Keratinocyte (primary cell): ENCODE data around the gene EXOC4. TPM values are rescaled to one million over a fixed set of nuclear protein-coding genes. Genes with fewer than 3 reads are reported as not detected.
A peak's percentile ranks its signal among the peaks of the same experiment; 100 is the strongest.

ENCODE experiments used
- DNase-seq: peaks from one replicate; pipeline ENCODE4 v3.0.0-alpha.2; 2011; ENCODE audit warnings: low read depth, missing footprints, low spot score
- FAIRE-seq: peaks from 2 replicates; lab custom pipeline; 2011; peaks lifted over from hg19 to GRCh38; lab: Jason Lieb, UNC
- H2AFZ ChIP-seq: 2 replicates; pipeline ENCODE4 v1.6.0; 2012; ENCODE audit warnings: low read length, control low read depth, inconsistent platforms; ENCODE audit not compliant: control insufficient read depth
- H3K27ac ChIP-seq: 2 replicates; pipeline ENCODE4 v1.5.1; 2011; ENCODE audit warnings: low read length; ENCODE audit not compliant: control insufficient read depth, insufficient read depth
- H3K27me3 ChIP-seq: 3 replicates; pipeline ENCODE4 v1.6.0; 2011; ENCODE audit warnings: low read length; ENCODE audit not compliant: control insufficient read depth, insufficient read depth; ENCODE audit errors: extremely low read depth
- H3K36me3 ChIP-seq, 2 experiments: 2 replicates in 1 of 2; 3 replicates in 1 of 2; pipeline ENCODE4 v1.5.1; 2011; ENCODE audit warnings: low read length in 2 of 2, mild to moderate bottlenecking in 1 of 2; ENCODE audit not compliant: control insufficient read depth in 2 of 2, insufficient read depth in 2 of 2; ENCODE audit errors: extremely low read depth in 1 of 2
- H3K4me1 ChIP-seq: 3 replicates; pipeline ENCODE4 v1.5.1; 2011; ENCODE audit warnings: low read length; ENCODE audit not compliant: control insufficient read depth, insufficient read depth; ENCODE audit errors: extremely low read depth
- H3K4me2 ChIP-seq: 3 replicates; pipeline ENCODE4 v1.6.0; 2011; ENCODE audit warnings: low read depth, low read length; ENCODE audit not compliant: control insufficient read depth, insufficient read depth; ENCODE audit errors: extremely low read depth
- H3K4me3 ChIP-seq, 3 experiments: fragments of 200-600 bp in 1 of 3; sonication (generic) in 1 of 3; 2 replicates in 2 of 3; 3 replicates in 1 of 3; pipeline ENCODE4 v1.5.1; 2011 to 2016; ENCODE audit warnings: low read length in 3 of 3, mild to moderate bottlenecking in 3 of 3, control low read depth in 2 of 3, inconsistent platforms in 1 of 3, low read depth in 1 of 3, mixed read lengths in 1 of 3, mixed run types in 1 of 3, moderate library complexity in 1 of 3; ENCODE audit not compliant: control insufficient read depth in 2 of 3, insufficient read depth in 2 of 3; ENCODE audit errors: extremely low read depth in 1 of 3
- H3K79me2 ChIP-seq: 2 replicates; pipeline ENCODE4 v1.6.0; 2012; ENCODE audit warnings: low read length; ENCODE audit not compliant: control insufficient read depth, insufficient read depth
- H3K9ac ChIP-seq: 3 replicates; pipeline ENCODE4 v1.6.0; 2011; ENCODE audit warnings: low read length; ENCODE audit not compliant: control insufficient read depth, insufficient read depth; ENCODE audit errors: extremely low read depth
- H3K9me1 ChIP-seq: 3 replicates; pipeline ENCODE4 v1.6.0; 2011; ENCODE audit warnings: low read length; ENCODE audit not compliant: control insufficient read depth, insufficient read depth; ENCODE audit errors: extremely low read depth
- H3K9me3 ChIP-seq: 2 replicates; pipeline ENCODE4 v1.5.1; 2012; ENCODE audit warnings: low read depth, low read length; ENCODE audit not compliant: control insufficient read depth
- H4K20me1 ChIP-seq: 3 replicates; pipeline ENCODE4 v1.6.0; 2011; ENCODE audit warnings: low read length; ENCODE audit not compliant: control insufficient read depth, insufficient read depth; ENCODE audit errors: extremely low read depth
- CTCF ChIP-seq, 3 experiments: IDR thresholded peaks in 1 of 3; conservative IDR thresholded peaks in 1 of 3; optimal IDR thresholded peaks in 1 of 3; 2 replicates in 2 of 3; 3 replicates in 1 of 3; pipeline versions ENCODE3 to v1.5.1; 2011; ENCODE audit warnings: low read length in 3 of 3, mild to moderate bottlenecking in 3 of 3, moderate library complexity in 2 of 3, control low read depth in 1 of 3, inconsistent platforms in 1 of 3; ENCODE audit not compliant: insufficient read depth in 2 of 3; ENCODE audit errors: extremely low read depth in 1 of 3
- EZH2 ChIP-seq: IDR thresholded peaks from one replicate; pipeline ENCODE4 v1.6.1; 2012; ENCODE audit warnings: inconsistent platforms, mild to moderate bottlenecking, low read length, moderate library complexity
- dilution Hi-C: fragments of 300-500 bp; cut with MboI; formaldehyde crosslinking; loops from one replicate; pipeline ENCODE4 v1.7.0; 2020; ENCODE audit warnings: low sequenced_read_pairs; ENCODE audit not compliant: extremely low pct_ligation_motif_present
- polyA plus RNA-seq, 5 experiments: library from polyadenylated mRNA; depleted of rRNA in 3 of 5; stranded (reverse) in 3 of 5; stranded (forward) in 1 of 5; unstranded in 1 of 5; fragments of >200 nt; gene quantifications; 1 replicate in 1 of 5; 2 replicates in 3 of 5; 3 replicates in 1 of 5; pipeline versions ENCODE4 v1.2.1 to v1.2.3, GENCODE V29; 2011 to 2012; ENCODE audit warnings: missing spikeins in 2 of 5, low read depth in 1 of 5, low replicate concordance in 1 of 5

EXOC4 gene
- polyA plus RNA-seq, 1 donor (not counting 4 experiments of a cell fraction or from before 2014, with no cell fraction given) = 52.6 TPM

- no peaks in the 10 kb centered on the region for H3K9me3 ChIP-seq
- H3K9ac ChIP-seq = no peak overlapping the region
- H3K27me3 ChIP-seq = no peaks in the 10 kb centered on the region
- no peak for FAIRE-seq
- DNase-seq = no peak
- no peak overlapping the region for H3K4me3 ChIP-seq
- H3K4me1 ChIP-seq = no peaks in the 10 kb centered on the region
- H2AFZ ChIP-seq = no peak overlapping the region
- no peak overlapping the region for H3K4me2 ChIP-seq
- dilution Hi-C loops = no loop called here
- H3K9me1 ChIP-seq = no peaks in the 10 kb centered on the region
- TF ChIP-seq EZH2 (no peak), CTCF (optimal IDR thresholded peaks at IDR 0.05 in 1 of 3, IDR thresholded peaks at IDR 0.05 in 1 of 3, conservative IDR thresholded peaks at IDR 0.05 in 1 of 3; ENCODE audit: extremely low read depth in 1 of 3, insufficient read depth in 2 of 3, low read length in 3 of 3) (no peak)
- H3K36me3 ChIP-seq = no peaks in the 10 kb centered on the region
- no peaks in the 10 kb centered on the region for H4K20me1 ChIP-seq
- H3K79me2 ChIP-seq = peaks cover 6% of the 10 kb centered on the region
- H3K27ac ChIP-seq = no peak overlapping the region
Measured at GRCh38 chr7:133339772-133340171, 86.9 kb downstream of the EXOC4 start.

DNA sequence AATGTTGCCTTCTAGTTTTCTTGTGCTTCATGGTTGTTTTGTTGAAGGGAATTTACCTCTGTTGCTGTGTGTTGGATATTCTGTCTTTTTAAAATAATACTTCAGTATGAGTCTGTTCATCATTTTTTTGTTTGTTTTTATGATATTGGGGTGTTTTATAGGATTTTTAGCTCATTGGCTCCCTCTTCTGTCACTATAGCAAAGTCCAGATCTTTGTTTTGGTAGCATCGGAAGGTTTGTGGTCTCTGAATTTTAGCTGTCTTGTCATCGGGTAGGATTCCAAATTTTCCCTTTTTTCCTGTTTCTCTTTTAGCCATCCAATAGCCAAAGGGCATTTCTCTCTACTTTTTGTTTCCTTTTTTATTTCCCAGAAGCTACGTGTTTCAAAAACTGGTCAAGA, 91.4 kb downstream of the EXOC4 start:
- Histone ChIP-seq H3K27ac (no peak overlapping the region), H3K4me1 (no peaks in the 10 kb centered on the region), H2AFZ (no peak overlapping the region), H3K79me2 (peaks cover 6% of the 10 kb centered on the region), H3K9ac (no peak overlapping the region), H3K4me3 (no peak overlapping the region), H3K36me3 (no peaks in the 10 kb centered on the region), H3K4me2 (no peak overlapping the region), H4K20me1 (no peaks in the 10 kb centered on the region), H3K9me1 (no peaks in the 10 kb centered on the region), H3K9me3 (no peaks in the 10 kb centered on the region), H3K27me3 (no peaks in the 10 kb centered on the region)
- dilution Hi-C loops = no loop called here
- TF ChIP-seq EZH2 (no peak), CTCF (optimal IDR thresholded peaks at IDR 0.05 in 1 of 3, IDR thresholded peaks at IDR 0.05 in 1 of 3, conservative IDR thresholded peaks at IDR 0.05 in 1 of 3; ENCODE audit: extremely low read depth in 1 of 3, insufficient read depth in 2 of 3, low read length in 3 of 3) (peak in 2 of 3 experiments; percentile 24 to 40)
- DNase-seq (no peak), FAIRE-seq (peak; percentile 46)
